Measurements from ENCODE around the gene CAMKMT.

GRCh38 chr2:44777036-44777435 is 415.3 kb downstream of the CAMKMT start:
- no peak for TF ChIP-seq EZH2 (IDR thresholded peaks at IDR 0.05; ENCODE audit: borderline replicate concordance, insufficient read depth, low read depth, low read length, poor library complexity, severe bottlenecking)
- TF ChIP-seq CTCF (IDR thresholded peaks at IDR 0.05), result no peak

Data from B cell (primary cell).